Measurements from ENCODE around the gene UBE2E2.

UBE2E2 gene

GRCh38 chr3:23383875-23384274, 180.7 kb downstream of the UBE2E2 start:
- DNase-seq (ENCODE audit: low read depth, low spot score): no peak
- POLR2A ChIA-PET: no interaction called here
- CTCF ChIA-PET: no interaction called here

GRCh38 chr3:23385327-23385726, 182.2 kb downstream of the UBE2E2 start:
- no peak for DNase-seq (ENCODE audit: low read depth, low spot score)
- POLR2A ChIA-PET: no interaction called here
- CTCF ChIA-PET: no interaction called here
- no peak overlapping the region for H3K4me3 ChIP-seq (ENCODE audit: low read depth, low read length)
- no peak for TF ChIP-seq CTCF (IDR thresholded peaks at IDR 0.05; ENCODE audit: insufficient read depth, low read length, missing control alignments)

More at GRCh38 chr3:23383875-23384274, 180.7 kb downstream of the UBE2E2 start:
- no peak overlapping the region for H3K4me3 ChIP-seq (ENCODE audit: low read depth, low read length)
- no peak for TF ChIP-seq CTCF (IDR thresholded peaks at IDR 0.05; ENCODE audit: insufficient read depth, low read length, missing control alignments)

- no peak for DNase-seq (ENCODE audit: low read depth, low spot score)
- ChIA-PET POLR2A (no interaction called here), CTCF (no interaction called here)
- TF ChIP-seq CTCF (IDR thresholded peaks at IDR 0.05; ENCODE audit: insufficient read depth, low read length, missing control alignments): no peak
- no peak overlapping the region for H3K4me3 ChIP-seq (ENCODE audit: low read depth, low read length)
These were observed 184.3 kb downstream of the UBE2E2 start for GRCh38 chr3:23387286-23387918.

GRCh38 chr3:23389089-23389488, 186.0 kb downstream of the UBE2E2 start:
- ChIA-PET POLR2A (no interaction called here), CTCF (no interaction called here)
- DNase-seq (ENCODE audit: low read depth, low spot score): no peak

GRCh38 chr3:23389686-23390085, 186.6 kb downstream of the UBE2E2 start:
- POLR2A ChIA-PET: no interaction called here
- DNase-seq (ENCODE audit: low read depth, low spot score): no peak
- H3K4me3 ChIP-seq (ENCODE audit: low read depth, low read length): no peak overlapping the region
- CTCF ChIA-PET: no interaction called here
- no peak for TF ChIP-seq CTCF (IDR thresholded peaks at IDR 0.05; ENCODE audit: insufficient read depth, low read length, missing control alignments)

More at GRCh38 chr3:23389089-23389488, 186.0 kb downstream of the UBE2E2 start:
- no peak for TF ChIP-seq CTCF (IDR thresholded peaks at IDR 0.05; ENCODE audit: insufficient read depth, low read length, missing control alignments)
- no peak overlapping the region for H3K4me3 ChIP-seq (ENCODE audit: low read depth, low read length)

- TF ChIP-seq CTCF (IDR thresholded peaks at IDR 0.05; ENCODE audit: insufficient read depth, low read length, missing control alignments): no peak
- ChIA-PET CTCF (no interaction called here), POLR2A (no interaction called here)
- DNase-seq (ENCODE audit: low read depth, low spot score): no peak
- no peak overlapping the region for H3K4me3 ChIP-seq (ENCODE audit: low read depth, low read length)
These were observed 187.3 kb downstream of the UBE2E2 start for GRCh38 chr3:23390446-23390845.
